Keratinocyte (primary cell): ENCODE results near the gene ULK2.
A peak's percentile ranks its signal among the peaks of the same experiment; 100 is the strongest.

Experiments
- EZH2 ChIP-seq: IDR thresholded peaks from one replicate; pipeline ENCODE4 v1.6.1; 2012; ENCODE audit warnings: inconsistent platforms, mild to moderate bottlenecking, low read length, moderate library complexity
- TF ChIP-seq, protein P1 (sequence below), 3 experiments: IDR thresholded peaks in 1 of 3; conservative IDR thresholded peaks in 1 of 3; optimal IDR thresholded peaks in 1 of 3; 2 replicates in 2 of 3; 3 replicates in 1 of 3; pipeline versions ENCODE3 to v1.5.1; 2011; ENCODE audit warnings: low read length in 3 of 3, mild to moderate bottlenecking in 3 of 3, moderate library complexity in 2 of 3, control low read depth in 1 of 3, inconsistent platforms in 1 of 3; ENCODE audit not compliant: insufficient read depth in 2 of 3; ENCODE audit errors: extremely low read depth in 1 of 3

DNA sequence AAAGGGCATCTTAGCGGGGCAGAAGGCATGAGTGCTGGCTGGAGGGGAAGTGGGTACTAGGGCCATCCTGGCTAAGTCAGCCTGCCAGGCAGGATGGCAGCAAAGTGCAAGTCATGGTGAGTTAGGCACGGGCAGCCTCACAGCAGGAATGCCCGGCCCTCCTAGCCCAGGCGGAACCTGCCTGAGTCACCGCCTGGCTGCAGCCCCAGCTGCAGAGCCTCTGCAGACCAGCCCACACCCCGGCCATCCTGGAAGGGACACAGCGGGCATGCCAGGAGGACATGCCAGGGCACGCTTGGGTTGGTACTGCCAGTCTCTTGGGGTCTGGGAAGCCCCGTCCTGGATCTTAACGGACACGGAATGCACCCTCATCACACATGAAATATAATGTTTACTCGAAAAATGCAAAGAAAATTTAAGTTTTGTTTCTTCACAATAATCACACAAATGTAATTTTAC, 114.7 kb downstream of the ULK2 start:
- TF ChIP-seq, protein P1, sequence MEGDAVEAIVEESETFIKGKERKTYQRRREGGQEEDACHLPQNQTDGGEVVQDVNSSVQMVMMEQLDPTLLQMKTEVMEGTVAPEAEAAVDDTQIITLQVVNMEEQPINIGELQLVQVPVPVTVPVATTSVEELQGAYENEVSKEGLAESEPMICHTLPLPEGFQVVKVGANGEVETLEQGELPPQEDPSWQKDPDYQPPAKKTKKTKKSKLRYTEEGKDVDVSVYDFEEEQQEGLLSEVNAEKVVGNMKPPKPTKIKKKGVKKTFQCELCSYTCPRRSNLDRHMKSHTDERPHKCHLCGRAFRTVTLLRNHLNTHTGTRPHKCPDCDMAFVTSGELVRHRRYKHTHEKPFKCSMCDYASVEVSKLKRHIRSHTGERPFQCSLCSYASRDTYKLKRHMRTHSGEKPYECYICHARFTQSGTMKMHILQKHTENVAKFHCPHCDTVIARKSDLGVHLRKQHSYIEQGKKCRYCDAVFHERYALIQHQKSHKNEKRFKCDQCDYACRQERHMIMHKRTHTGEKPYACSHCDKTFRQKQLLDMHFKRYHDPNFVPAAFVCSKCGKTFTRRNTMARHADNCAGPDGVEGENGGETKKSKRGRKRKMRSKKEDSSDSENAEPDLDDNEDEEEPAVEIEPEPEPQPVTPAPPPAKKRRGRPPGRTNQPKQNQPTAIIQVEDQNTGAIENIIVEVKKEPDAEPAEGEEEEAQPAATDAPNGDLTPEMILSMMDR (optimal IDR thresholded peaks at IDR 0.05 in 1 of 3, IDR thresholded peaks at IDR 0.05 in 1 of 3, conservative IDR thresholded peaks at IDR 0.05 in 1 of 3; ENCODE audit: extremely low read depth in 1 of 3, insufficient read depth in 2 of 3, low read length in 3 of 3), result peak in 1 of 3 experiments; percentile 17
- TF ChIP-seq EZH2, result no peak
